Ovary (tissue), 3 donors: ENCODE measurements around the gene ERCC5.

Source experiments
- CTCF ChIP-seq, 3 donors: fragments of 450-650 bp in 2 of 3; fragments of 200-600 bp in 1 of 3; IDR thresholded peaks; one replicate each; pipeline versions ENCODE4 v1.5.1 to v1.8.0; 2016 to 2022; ENCODE audit warnings: antibody characterized with exemption in 3 of 3, mild to moderate bottlenecking in 1 of 3
- POLR2A ChIP-seq: fragments of 450-650 bp; IDR thresholded peaks from one replicate; pipeline ENCODE4 v1.6.1; 2017; ENCODE audit warnings: antibody characterized with exemption, mild to moderate bottlenecking, moderate library complexity
- donor health status: DM: no; HTN: no; CAD: no.

DNA sequence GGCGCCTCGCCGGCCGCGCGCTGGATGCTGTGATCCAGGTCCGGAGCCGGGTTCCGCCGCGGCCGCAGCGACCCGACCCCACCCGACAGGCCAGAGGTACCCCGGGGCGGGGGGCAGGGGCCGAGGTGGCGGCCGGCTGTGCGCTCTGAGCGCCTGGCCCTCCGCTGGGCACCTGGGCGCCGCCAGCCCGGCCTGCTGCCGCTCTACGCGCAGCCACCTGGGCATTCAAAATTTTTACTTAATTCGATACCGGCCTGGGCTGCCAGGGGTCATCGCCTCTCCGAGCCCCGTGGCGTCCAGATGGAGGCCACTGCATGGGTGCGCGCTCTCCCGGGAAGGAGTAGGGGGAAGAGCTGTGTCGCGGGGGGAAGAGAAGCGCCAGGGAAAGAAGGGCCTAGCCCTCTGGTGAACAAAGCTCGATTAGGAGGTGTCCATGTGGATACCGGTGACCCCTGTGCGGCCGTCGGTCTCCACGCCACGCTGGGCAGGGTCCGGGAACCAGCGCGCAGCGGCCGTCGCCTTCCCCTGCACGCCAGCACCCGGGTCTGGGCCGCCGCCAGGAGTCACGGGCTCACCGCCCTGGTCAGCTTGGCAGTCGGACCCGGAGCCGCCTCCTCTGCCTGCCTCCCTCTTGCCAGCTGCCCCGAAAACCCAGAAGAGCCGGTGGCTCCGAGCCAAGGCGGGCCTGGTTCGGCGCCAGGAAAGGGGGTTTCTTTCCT lies 46.2 kb upstream of the ERCC5 start:
- TF ChIP-seq CTCF (IDR thresholded peaks at IDR 0.05) (no peak), POLR2A (no peak)
